HepG2 (cell line): ENCODE data around the gene MRNIP. TPM values are rescaled to one million over a fixed set of nuclear protein-coding genes. Genes with fewer than 3 reads are reported as not detected.

Experiments used
- CBFB ChIP-seq: sonication (generic); formaldehyde crosslinking; IDR thresholded peaks from 2 replicates; pipeline ENCODE4 v1.4.0; 2020; ENCODE audit warnings: missing genetic modification reagents
- CREM ChIP-seq, 2 experiments: sonication (generic) in 1 of 2; formaldehyde crosslinking in 1 of 2; IDR thresholded peaks; 2 replicates each; pipeline versions ENCODE4 v1.4.0 to v1.6.1; 2016 to 2020; ENCODE audit warnings: antibody characterized with exemption in 1 of 2, mild to moderate bottlenecking in 1 of 2, missing genetic modification reagents in 1 of 2
- GABPB1 ChIP-seq: IDR thresholded peaks from 2 replicates; pipeline ENCODE4 v1.6.1; 2016; ENCODE audit warnings: mild to moderate bottlenecking, missing genetic modification reagents, moderate library complexity, missing compliant biosample characterization
- JUND ChIP-seq: sonication (generic); formaldehyde crosslinking; IDR thresholded peaks from 2 replicates; pipeline ENCODE4 v1.8.0; 2022; ENCODE audit warnings: mild to moderate bottlenecking, missing genetic modification reagents
- NFIC ChIP-seq: IDR thresholded peaks from 2 replicates; pipeline ENCODE4 v1.6.1; 2012; ENCODE audit warnings: mild to moderate bottlenecking, low read length, inconsistent platforms
- NR2F6 ChIP-seq, 2 experiments: IDR thresholded peaks; 2 replicates each; pipeline ENCODE4 v1.6.1; 2016; ENCODE audit warnings: antibody characterized with exemption in 1 of 2, mild to moderate bottlenecking in 1 of 2
- PTBP1 ChIP-seq: fragments of 200-400 bp; formaldehyde crosslinking; IDR thresholded peaks from 2 replicates; pipeline ENCODE4 v1.6.1; 2018; ENCODE audit warnings: low read length, low read depth; ENCODE audit not compliant: poor library complexity, severe bottlenecking
- TGIF2 ChIP-seq: IDR thresholded peaks from 2 replicates; pipeline ENCODE4 v1.6.1; 2016; ENCODE audit warnings: control low read depth, missing compliant biosample characterization
- TMF1 ChIP-seq: sonication (generic); formaldehyde crosslinking; IDR thresholded peaks from 2 replicates; pipeline ENCODE4 v1.8.1; 2022; ENCODE audit warnings: low read depth, missing genetic modification reagents
- ZFP36L1 ChIP-seq: sonication (generic); formaldehyde crosslinking; IDR thresholded peaks from 2 replicates; pipeline ENCODE4 v1.8.0; 2022; ENCODE audit warnings: mild to moderate bottlenecking, missing genetic modification reagents, moderate library complexity
- ZNF20 ChIP-seq: sonication (generic); formaldehyde crosslinking; IDR thresholded peaks from 2 replicates; pipeline ENCODE4 v1.4.0; 2020; ENCODE audit warnings: mild to moderate bottlenecking, moderate library complexity, missing genetic modification reagents
- ZNF431 ChIP-seq: sonication (generic); formaldehyde crosslinking; IDR thresholded peaks from 2 replicates; pipeline ENCODE4 v1.9.0; 2022; ENCODE audit warnings: missing genetic modification reagents, low read depth, mild to moderate bottlenecking, borderline replicate concordance
- ZNF563 ChIP-seq: sonication (generic); formaldehyde crosslinking; IDR thresholded peaks from 2 replicates; pipeline ENCODE4 v1.8.0; 2022; ENCODE audit warnings: mild to moderate bottlenecking, moderate library complexity, missing genetic modification reagents
- ZSCAN25 ChIP-seq: sonication (generic); formaldehyde crosslinking; IDR thresholded peaks from 2 replicates; pipeline ENCODE4 v1.8.0; 2022; ENCODE audit warnings: mild to moderate bottlenecking, missing genetic modification reagents
- polyA plus RNA-seq, 8 experiments: library from polyadenylated mRNA; depleted of rRNA in 3 of 8; stranded (reverse) in 7 of 8; unstranded in 1 of 8; fragments of >200 nt; fragmentation: Illumina TruSeq in 4 of 8; extraction: Trizol in 4 of 8; gene quantifications; 2 replicates each; pipeline versions ENCODE4 v1.2.1 to v1.2.3, GENCODE V29; 2011 to 2016; ENCODE audit warnings: low read depth in 4 of 8, missing spikeins in 1 of 8, mixed read lengths in 1 of 8; ENCODE audit not compliant: insufficient read depth in 1 of 8
- total RNA-seq, 5 experiments: library from RNA; depleted of rRNA; stranded (reverse); fragments of >200 nt; fragmentation: Illumina TruSeq; extraction: Trizol; gene quantifications; 2 replicates each; pipeline ENCODE4 v1.2.3, GENCODE V29; 2016; ENCODE audit warnings: low read depth in 1 of 5
- TF ChIP-seq, protein P1 (sequence below): sonication (generic); formaldehyde crosslinking; IDR thresholded peaks from 2 replicates; pipeline ENCODE4 v1.4.0; 2020; ENCODE audit warnings: missing genetic modification reagents, borderline replicate concordance
- TF ChIP-seq, protein P2 (sequence below): sonication (generic); formaldehyde crosslinking; IDR thresholded peaks from 2 replicates; pipeline ENCODE4 v1.8.0; 2022; ENCODE audit warnings: mild to moderate bottlenecking, missing genetic modification reagents; ENCODE audit not compliant: insufficient replicate concordance
- TF ChIP-seq, protein P3 (sequence below): sonication (generic); formaldehyde crosslinking; IDR thresholded peaks from 2 replicates; pipeline ENCODE4 v1.9.0; 2021; ENCODE audit warnings: missing genetic modification reagents, mild to moderate bottlenecking, borderline replicate concordance
- TF ChIP-seq, protein P4 (sequence below): fragments of 450-650 bp; IDR thresholded peaks from 2 replicates; pipeline ENCODE4 v1.6.1; 2017; ENCODE audit warnings: mild to moderate bottlenecking
- TF ChIP-seq, protein P5 (sequence below): IDR thresholded peaks from 2 replicates; pipeline ENCODE4 v1.6.1; 2016; ENCODE audit warnings: missing biosample characterization, missing genetic modification reagents, low read depth

The MRNIP gene
- total and polyA plus RNA-seq, 2 of the 13 experiments (the other 11 are each of a cell fraction or from before 2014, with no cell fraction given): 15.5 to 34.1 TPM

DNA sequence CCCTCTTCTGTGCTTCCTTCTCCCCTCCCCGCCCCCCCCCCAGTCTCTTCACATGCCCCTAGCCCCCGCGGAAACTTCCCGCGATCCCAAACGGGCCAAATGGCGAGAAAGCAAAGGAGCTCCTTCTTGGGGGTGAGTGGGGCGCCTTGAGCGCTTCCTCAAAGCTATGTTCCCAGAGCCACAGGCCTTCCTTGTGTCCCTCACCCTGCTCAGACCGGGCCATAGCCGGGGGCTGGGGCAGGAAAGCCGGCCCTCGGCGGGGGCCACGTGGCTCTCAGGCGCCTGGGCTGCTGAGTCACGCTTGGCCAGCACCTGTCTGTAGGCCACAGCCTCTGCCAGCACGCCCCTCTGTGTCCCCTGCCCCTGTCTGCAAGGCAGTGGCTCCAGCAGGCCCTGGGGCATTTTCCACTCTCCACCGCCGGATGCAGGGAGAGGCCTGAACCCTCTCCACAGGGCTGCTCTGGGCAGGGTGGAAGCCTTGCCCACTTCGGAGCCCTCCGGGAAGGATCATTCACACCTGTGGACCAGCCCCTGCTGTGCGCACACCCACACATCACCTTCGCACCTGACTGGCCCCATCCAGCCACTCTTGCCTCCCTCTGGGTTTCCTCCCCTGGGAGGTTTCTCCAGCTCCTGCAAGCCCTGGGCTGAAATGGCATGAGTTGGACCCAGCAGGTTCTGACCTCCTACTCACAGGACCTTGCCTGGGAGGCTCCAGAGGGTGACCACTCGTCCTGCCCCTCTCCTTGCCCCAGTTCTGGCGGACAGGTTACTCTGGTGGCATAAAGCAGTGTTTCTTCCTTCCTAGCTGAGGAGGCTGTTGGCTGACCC lies 39.1 kb downstream of the MRNIP start (continued):
- TF ChIP-seq PTBP1 (no peak), NR2F6 (IDR thresholded peaks at IDR 0.05) (no peak), NR2F6 (CRISPR knock-in tag; IDR thresholded peaks at IDR 0.05) (0 out of 2 replicates have a peak, but pooled peaks have one; percentile 40), CBFB (CRISPR knock-in tag) (no peak), ZNF431 (CRISPR knock-in tag) (no peak), TGIF2 (peak; percentile 82), GABPB1 (CRISPR knock-in tag) (peak; percentile 48), ZFP36L1 (CRISPR knock-in tag) (no peak), ZNF563 (CRISPR knock-in tag) (peak; percentile 7; the same call in 1 of the 2 replicates), ZNF20 (peak; percentile 81), TMF1 (CRISPR knock-in tag) (no peak; the same call in 1 of the 2 replicates), ZSCAN25 (CRISPR knock-in tag) (peak; percentile 81; the same call in 1 of the 2 replicates), JUND (CRISPR knock-in tag) (0 out of 2 replicates have a peak, but pooled peaks have one; percentile 22), NFIC (no peak), CREM (IDR thresholded peaks at IDR 0.05) (0 out of 2 replicates have a peak, but pooled peaks have one; percentile 3), CREM (CRISPR knock-in tag; IDR thresholded peaks at IDR 0.05) (no peak)
- TF ChIP-seq, protein P1, sequence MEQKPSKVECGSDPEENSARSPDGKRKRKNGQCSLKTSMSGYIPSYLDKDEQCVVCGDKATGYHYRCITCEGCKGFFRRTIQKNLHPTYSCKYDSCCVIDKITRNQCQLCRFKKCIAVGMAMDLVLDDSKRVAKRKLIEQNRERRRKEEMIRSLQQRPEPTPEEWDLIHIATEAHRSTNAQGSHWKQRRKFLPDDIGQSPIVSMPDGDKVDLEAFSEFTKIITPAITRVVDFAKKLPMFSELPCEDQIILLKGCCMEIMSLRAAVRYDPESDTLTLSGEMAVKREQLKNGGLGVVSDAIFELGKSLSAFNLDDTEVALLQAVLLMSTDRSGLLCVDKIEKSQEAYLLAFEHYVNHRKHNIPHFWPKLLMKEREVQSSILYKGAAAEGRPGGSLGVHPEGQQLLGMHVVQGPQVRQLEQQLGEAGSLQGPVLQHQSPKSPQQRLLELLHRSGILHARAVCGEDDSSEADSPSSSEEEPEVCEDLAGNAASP (CRISPR knock-in tag): 0 out of 2 replicates have a peak, but pooled peaks have one; percentile 17
- TF ChIP-seq, protein P2, sequence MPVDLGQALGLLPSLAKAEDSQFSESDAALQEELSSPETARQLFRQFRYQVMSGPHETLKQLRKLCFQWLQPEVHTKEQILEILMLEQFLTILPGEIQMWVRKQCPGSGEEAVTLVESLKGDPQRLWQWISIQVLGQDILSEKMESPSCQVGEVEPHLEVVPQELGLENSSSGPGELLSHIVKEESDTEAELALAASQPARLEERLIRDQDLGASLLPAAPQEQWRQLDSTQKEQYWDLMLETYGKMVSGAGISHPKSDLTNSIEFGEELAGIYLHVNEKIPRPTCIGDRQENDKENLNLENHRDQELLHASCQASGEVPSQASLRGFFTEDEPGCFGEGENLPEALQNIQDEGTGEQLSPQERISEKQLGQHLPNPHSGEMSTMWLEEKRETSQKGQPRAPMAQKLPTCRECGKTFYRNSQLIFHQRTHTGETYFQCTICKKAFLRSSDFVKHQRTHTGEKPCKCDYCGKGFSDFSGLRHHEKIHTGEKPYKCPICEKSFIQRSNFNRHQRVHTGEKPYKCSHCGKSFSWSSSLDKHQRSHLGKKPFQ (CRISPR knock-in tag): no peak
- TF ChIP-seq, protein P3, sequence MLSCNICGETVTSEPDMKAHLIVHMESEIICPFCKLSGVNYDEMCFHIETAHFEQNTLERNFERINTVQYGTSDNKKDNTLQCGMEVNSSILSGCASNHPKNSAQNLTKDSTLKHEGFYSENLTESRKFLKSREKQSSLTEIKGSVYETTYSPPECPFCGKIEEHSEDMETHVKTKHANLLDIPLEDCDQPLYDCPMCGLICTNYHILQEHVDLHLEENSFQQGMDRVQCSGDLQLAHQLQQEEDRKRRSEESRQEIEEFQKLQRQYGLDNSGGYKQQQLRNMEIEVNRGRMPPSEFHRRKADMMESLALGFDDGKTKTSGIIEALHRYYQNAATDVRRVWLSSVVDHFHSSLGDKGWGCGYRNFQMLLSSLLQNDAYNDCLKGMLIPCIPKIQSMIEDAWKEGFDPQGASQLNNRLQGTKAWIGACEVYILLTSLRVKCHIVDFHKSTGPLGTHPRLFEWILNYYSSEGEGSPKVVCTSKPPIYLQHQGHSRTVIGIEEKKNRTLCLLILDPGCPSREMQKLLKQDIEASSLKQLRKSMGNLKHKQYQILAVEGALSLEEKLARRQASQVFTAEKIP (CRISPR knock-in tag): no peak
- TF ChIP-seq, protein P4, sequence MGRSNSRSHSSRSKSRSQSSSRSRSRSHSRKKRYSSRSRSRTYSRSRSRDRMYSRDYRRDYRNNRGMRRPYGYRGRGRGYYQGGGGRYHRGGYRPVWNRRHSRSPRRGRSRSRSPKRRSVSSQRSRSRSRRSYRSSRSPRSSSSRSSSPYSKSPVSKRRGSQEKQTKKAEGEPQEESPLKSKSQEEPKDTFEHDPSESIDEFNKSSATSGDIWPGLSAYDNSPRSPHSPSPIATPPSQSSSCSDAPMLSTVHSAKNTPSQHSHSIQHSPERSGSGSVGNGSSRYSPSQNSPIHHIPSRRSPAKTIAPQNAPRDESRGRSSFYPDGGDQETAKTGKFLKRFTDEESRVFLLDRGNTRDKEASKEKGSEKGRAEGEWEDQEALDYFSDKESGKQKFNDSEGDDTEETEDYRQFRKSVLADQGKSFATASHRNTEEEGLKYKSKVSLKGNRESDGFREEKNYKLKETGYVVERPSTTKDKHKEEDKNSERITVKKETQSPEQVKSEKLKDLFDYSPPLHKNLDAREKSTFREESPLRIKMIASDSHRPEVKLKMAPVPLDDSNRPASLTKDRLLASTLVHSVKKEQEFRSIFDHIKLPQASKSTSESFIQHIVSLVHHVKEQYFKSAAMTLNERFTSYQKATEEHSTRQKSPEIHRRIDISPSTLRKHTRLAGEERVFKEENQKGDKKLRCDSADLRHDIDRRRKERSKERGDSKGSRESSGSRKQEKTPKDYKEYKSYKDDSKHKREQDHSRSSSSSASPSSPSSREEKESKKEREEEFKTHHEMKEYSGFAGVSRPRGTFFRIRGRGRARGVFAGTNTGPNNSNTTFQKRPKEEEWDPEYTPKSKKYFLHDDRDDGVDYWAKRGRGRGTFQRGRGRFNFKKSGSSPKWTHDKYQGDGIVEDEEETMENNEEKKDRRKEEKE: no peak
- TF ChIP-seq, protein P5, sequence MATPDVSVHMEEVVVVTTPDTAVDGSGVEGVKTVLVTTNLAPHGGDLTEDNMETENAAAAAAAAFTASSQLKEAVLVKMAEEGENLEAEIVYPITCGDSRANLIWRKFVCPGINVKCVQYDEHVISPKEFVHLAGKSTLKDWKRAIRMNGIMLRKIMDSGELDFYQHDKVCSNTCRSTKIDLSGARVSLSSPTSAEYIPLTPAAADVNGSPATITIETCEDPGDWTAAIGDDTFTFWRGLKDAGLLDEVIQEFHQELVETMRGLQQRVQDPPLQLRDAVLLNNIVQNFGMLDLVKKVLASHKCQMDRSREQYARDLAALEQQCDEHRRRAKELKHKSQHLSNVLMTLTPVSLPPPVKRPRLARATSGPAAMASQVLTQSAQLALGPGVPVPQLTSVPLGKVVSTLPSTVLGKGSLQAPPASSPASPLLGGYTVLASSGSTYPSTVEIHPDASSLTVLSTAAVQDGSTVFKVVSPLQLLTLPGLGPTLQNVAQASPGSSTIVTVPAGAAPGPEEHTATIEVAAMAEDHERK (CRISPR knock-in tag): no peak
